Endometrial microvascular endothelial cells (primary cell): ENCODE data around the gene HIC2. TPM values are rescaled to one million over a fixed set of nuclear protein-coding genes. Genes with fewer than 3 reads are reported as not detected.
"Not testable (repeated sequence)": the region's sequence is repeated elsewhere in the genome, so short reads cannot be mapped to it uniquely, and the experiment has no call there.

Experiments used
- in situ Hi-C: cut with HindIII; loops from 2 replicates; pipeline ENCODE4 v1.10.0; 2017; ENCODE audit warnings: low sequenced_read_pairs, low pct_unique_long_range_greater_than_20kb; ENCODE audit errors: inconsistent ontology term
- total RNA-seq: library from RNA; depleted of rRNA; stranded (reverse); fragments of >200 nt; gene quantifications from one replicate; pipeline ENCODE4 v1.2.3, GENCODE V29; 2015; ENCODE audit errors: inconsistent ontology term

HIC2 gene
- total RNA-seq, 1 donor from 2014 or later, result 2.1 TPM

DNA sequence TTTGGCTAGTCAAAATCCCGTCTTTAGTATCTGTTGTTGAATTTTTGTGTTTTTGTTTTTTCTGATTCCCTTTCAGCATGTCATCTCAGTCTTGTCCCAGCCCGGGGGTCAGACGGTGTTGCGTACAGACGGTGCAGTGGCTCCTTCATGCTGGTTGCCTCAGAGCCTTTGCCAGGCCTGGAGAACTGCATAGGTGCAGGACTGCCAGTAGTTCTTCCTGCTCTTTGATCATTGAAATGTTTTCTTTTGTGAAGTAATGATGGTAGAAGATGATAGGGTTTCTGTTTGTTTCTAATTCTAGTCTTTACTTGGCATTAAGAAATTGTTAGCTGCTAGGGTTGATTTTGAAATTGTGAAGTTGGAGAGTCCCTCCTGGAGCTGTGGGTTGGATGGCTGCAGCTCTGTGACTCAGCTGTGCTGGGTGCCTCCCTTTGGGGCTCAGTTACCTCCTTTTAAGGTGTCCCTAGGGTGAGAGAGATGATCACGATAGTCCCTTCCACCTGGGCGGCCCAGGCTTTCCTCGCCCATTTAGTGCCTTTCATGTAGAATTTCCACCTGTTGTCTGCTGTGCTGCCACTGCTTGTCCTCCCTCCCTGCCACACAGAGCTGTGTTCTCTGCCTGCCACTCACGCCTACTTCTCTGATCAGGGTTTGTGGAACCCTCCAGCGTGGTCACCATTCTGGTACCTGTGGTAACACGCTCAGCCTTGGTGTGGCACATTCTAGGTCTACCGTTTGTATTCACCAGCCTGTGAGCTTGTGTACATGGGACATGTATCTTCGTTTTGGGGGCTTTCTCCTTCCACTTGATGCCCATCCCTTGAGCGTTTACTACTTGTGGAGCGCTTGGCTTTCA, 17.4 kb downstream of the HIC2 start:
- in situ Hi-C loops, result not testable (repeated sequence)

DNA sequence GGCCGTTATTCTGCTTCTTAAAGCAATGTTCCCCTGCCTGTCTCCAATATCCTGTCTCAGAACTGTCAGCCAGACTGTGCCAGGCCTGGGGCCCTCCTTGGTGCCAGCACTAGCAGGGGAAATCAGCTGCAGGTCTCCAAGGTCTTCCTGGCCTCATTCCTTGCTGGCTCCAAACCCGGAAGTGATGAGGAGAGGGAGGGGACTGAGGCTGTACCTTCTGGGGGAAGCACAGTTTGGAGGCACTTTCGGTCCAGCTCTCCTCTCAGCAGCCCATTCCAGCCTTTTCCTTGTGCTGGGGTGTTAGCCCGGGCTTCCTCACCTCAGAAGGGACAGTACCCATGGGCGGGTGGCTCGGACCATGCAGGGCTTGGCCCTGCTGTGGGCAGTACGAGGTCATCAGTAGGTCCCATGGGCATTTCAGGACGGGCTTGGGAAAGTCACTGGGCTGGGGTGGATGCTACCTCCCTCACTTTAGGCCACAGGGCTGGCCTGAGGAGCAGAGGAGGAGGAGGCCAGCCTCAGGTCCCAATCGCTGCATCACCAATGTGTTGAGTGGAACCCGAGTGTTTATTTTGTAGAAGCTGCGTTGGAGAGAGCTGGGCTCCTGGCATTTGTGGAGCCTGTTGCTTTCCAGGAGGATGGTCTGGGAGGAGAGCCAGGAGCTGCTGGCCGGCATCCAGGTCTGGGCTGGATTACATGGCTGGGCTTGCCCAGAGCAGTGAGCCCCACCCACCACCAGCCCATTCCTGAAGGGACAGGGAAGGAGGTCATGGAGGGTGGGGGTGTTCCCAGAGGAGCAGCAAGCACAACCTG, 19.0 kb downstream of the HIC2 start:
- in situ Hi-C loops, result not testable (repeated sequence)

DNA sequence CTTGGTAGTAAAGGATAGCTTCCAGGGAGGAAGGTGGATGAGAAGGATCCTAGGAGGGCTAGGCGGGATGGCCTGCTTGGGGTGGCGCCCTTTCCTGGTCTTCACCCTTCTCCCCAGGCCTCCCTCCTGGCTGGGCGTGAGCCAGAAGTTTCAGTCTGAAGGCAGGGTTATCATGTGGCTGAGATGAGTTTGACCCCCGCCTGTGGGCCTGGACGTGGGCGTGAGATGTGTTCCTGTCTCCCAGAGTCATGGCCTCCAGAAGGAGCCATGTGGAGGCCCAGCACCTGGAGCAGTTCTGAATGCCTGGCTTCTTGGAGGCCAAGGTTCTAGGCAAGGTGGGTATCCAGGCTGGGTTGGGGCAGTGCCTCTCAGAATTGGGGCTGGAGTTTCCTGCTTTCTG, 20.8 kb downstream of the HIC2 start:
- in situ Hi-C loops, result not testable (repeated sequence)

DNA sequence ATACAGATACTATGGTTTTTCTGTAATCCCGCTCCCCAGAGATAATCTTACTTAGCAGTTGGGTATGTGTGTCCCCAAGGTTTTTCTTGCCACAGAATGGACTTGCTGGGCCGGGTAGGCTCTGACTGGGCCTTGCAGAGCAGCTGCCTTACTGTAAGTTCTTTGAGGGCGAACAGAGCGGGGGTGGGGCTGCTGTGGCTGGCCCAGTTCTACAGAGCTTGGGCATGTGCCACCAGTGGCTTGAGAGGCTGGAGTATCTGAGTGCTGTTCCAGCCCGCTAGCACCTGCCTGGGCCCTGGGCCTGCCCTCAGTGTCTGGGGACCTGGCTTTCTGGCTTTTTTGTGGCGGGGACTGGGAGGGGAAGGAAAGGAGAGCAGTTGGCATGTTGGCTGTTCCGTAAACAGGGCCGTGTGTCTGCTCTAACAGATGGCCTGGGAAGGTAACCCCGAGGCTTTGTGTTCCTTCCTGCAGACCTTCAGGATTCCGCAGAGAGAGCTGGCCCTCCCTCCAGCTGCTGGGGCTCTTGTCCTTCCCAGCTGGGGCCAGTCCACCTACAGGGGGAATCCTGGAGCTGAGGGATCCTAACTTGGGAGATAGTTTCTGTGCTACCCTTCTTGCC, 23.0 kb downstream of the HIC2 start:
- in situ Hi-C loops, result not testable (repeated sequence)

DNA sequence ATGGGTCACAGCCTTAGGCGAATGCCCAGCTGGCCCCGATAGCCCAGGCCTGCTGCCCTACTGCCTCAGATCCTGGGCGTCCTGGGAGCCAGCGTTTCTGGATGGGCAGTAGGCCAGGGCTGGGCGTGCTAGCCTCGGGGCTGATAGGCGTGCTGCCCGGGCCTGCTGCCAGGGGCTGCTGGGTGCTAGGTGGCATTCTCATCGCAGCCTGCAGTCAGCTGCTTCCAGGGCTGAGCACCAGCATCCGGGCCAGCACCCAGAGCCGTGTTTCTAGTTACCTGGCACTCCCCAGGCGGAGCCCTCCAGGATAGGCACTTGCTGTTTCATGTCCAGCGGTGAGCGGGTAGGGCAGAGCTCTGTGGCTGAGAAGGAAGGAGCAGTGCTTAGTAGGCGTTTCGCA, 23.5 kb downstream of the HIC2 start:
- in situ Hi-C loops, result not testable (repeated sequence)

DNA sequence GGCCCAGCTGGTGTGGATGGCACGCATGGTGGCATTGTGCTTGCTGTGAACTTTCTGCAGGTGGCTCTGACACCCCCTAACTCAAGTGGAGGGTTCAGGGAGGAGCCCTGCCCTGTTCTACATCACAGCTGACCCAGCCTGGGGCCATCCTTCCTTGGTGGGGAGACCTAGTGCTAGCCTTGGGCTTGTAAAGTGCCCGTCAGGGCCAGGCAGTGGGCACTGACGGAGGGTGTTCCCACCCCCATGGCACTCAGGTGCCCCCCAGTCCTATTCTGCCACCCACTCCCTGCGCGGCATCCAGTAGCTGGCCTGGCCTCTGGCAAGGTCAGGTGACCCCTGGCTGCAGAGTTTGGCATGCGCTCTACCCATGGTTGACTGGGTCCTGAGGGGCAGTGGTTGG, 24.0 kb downstream of the HIC2 start:
- in situ Hi-C loops, result not testable (repeated sequence)

DNA sequence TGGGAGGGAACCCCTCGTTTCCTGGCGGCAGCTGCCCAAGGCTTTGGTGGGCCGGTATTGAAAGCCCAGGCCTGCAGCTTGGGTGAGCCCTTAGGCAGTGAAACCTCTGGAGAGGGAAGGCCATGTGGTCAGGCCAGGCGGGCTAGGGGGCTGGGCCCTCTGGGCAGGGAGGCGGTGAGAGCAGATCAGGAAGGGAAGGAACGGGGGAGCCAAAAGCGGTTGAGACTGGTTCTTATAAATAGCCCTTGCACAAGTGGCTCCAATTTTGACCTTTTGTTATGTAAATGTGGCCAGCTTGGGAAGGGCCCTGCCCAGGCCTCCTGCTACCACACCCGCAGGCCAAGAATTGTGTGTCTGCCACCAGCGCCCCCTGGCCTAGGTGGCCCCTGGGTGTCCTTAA, 25.0 kb downstream of the HIC2 start:
- in situ Hi-C loops, result not testable (repeated sequence)

DNA sequence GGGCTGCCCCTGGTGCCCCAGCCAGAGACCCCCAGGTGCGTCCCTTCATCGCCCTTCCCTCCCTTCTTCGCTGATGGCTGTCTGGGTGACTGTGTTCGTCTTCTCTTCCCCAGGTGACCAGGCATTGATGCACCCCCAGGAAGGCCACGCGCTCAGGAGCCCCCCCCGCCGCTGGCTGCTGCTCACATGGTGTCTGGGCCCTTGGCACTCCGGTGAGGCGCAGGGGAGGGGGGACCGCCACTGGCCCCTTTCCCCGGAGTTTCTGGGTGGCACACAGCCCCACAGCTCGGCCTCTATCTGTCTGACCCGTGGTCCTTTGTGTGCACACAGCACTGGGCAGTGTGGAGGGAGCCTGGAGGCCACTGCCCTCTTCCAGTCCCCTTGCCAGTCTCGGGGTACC, 25.5 kb downstream of the HIC2 start:
- in situ Hi-C loops, result not testable (repeated sequence)

DNA sequence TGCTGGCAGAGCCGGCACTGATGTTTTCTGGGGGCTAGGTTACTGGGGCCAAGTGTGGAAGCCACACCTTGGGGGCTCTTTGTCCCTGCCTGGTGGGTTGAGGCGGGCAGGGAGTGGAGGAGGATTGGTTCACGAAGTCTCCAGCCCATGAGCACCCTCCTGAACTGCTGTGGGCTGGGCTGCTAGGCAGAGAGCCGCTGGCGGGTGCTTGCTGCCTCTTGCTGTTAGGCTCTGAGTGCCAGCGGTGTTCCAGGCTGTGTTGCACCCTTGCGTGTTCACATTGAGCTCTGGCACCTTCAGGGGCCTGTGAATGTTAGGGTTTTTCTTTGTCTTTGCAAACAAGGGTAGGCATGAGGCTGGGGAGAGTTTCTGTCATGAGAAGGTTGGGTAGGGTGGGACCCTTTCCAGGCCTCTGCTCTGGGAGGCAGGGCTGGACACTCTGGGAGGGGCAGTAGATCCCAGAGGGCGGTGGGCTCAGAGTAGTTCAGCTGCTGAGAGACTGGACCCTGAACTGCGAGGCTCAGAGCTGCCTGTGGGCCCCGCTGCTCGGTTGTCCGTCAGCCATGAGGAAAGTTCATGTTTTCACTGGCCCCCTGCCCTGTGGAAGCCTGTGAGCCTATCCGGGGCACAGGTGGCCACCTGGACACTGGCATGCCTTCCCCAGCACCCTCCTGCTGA, 26.0 kb downstream of the HIC2 start:
- in situ Hi-C loops, result no loop called here

DNA sequence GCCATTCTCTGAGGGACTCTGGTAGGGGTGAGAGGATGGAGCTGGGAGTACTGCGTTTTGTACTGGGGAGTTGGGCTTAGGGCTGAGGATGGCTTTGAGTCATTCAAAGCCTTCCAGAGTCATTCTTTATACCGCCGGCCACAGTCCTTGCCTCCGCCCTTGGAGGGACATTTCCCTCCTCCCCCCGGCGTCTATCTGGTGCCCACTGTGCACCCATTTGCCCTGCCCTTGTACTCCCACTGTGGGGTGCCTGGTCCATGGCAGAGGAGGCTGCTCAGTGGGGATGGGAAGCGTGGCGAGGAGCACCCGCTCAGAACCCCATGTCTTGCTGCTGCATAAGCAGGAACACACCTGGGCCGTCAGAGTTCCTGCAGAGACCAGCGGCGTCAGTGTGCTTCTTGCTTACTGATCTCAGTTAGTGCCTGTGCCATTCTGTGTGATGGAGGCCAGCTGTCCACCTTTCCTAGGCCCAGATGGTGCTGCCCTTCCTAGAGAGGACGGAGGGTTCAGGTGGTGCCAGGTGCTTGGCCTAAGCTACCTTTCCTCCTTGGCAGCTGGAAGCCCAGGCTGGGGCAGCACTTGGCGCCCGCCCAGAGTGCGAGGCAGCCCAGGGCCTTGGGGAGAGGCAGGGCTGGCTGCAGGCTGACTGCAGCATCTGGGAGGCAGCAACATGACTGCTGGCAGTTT, 26.7 kb downstream of the HIC2 start:
- in situ Hi-C loops, result no loop called here

DNA sequence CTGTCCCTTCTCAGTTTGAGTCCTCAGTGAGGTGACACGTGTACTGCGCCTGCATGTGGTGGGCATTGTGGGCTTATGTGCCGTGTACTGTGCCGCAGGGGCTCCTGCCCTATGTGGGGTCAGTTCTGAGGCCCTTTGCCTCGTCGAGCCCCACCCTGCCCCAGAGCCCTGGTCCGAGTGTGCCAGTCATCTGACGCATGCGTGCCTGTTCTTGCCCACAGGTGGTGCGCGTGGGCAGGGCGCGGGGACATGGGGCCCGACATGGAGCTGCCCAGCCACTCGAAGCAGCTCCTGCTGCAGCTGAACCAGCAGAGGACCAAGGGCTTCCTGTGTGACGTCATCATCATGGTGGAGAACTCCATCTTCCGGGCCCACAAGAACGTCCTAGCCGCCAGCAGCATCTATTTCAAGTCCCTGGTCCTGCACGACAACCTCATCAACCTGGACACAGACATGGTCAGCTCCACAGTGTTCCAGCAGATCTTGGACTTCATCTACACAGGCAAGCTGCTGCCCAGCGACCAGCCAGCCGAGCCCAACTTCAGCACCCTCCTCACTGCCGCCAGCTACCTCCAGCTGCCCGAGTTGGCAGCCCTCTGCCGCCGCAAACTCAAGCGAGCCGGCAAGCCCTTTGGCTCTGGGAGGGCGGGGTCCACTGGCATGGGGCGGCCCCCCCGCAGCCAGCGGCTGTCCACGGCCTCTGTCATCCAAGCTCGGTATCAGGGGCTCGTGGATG, 27.7 kb downstream of the HIC2 start:
- in situ Hi-C loops, result no loop called here

DNA sequence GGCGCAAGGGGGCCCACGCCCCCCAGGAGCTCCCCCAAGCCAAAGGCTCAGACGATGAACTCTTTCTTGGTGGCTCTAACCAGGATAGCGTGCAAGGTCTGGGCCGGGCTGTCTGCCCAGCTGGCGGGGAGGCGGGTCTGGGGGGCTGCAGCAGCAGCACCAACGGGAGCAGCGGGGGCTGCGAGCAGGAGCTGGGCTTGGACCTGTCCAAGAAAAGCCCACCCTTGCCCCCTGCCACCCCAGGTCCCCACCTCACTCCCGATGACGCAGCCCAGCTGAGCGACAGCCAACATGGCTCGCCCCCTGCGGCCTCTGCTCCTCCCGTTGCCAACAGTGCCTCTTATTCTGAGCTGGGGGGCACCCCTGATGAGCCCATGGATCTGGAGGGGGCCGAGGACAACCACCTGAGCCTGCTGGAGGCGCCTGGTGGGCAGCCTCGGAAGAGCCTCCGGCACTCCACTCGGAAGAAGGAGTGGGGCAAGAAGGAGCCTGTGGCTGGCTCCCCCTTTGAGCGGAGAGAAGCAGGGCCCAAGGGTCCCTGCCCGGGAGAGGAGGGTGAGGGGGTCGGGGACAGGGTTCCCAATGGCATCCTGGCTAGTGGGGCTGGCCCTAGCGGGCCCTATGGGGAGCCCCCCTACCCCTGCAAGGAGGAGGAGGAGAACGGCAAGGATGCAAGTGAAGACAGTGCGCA, 28.4 kb downstream of the HIC2 start:
- in situ Hi-C loops, result no loop called here

DNA sequence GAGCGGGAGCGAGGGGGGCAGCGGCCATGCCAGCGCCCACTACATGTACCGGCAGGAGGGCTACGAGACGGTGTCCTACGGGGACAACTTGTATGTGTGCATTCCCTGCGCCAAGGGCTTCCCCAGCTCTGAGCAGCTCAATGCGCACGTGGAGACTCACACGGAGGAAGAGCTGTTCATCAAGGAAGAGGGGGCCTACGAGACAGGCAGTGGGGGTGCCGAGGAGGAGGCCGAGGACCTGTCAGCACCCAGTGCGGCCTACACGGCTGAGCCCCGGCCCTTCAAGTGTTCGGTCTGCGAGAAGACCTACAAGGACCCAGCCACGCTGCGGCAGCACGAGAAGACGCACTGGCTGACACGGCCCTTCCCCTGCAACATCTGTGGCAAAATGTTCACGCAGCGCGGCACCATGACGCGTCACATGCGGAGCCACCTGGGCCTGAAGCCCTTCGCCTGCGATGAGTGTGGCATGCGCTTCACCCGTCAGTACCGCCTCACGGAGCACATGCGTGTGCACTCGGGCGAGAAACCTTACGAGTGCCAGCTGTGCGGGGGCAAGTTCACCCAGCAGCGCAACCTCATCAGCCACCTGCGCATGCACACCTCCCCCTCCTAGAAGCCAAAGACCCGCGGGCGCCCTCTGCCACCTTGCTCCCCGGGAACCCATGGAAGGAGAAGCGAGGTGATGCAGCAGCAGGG, 29.1 kb downstream of the HIC2 start:
- in situ Hi-C loops, result no loop called here

DNA sequence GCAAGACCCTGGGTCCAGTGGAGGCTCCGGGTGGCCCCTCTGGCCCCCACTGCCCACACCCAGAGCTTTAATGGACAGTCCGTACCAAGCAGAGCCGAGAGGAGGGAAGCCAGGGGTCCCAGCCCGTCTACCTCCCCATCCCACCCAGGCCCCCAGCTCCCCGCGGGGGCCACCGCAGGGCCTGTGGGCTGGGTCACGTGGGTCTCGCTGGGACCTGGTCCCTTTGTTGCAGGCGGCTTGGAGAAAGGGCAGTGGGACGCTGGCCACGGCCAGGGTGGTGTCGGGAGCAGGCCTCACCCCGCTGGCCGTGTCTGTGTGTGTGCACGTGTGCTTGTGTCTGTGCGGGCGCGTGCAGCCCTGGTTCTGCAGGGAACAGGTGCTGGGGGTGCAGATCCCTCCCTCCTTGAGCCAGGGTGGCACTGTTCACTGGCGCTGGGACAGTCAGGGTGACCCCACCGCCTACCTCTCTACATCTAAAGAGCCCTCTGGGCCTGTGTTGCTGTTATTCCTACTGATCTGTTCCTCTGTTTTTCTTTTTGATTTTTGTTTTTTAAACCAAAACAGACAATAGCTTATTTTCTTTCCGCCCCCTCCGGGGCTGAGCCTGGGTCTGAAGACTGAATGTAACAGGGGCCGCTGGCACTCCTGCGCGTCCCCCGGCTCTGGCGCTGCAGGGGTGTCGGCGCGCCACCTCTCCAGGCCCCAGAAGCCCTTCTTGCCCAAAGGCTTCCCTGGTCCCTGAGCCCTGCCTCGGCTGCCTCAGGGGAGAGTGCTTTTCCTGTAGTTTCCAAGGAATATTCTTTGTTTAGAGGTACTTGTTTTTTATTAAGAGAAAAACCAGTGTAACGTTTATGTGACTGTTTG, 29.9 kb downstream of the HIC2 start:
- in situ Hi-C loops, result no loop called here

DNA sequence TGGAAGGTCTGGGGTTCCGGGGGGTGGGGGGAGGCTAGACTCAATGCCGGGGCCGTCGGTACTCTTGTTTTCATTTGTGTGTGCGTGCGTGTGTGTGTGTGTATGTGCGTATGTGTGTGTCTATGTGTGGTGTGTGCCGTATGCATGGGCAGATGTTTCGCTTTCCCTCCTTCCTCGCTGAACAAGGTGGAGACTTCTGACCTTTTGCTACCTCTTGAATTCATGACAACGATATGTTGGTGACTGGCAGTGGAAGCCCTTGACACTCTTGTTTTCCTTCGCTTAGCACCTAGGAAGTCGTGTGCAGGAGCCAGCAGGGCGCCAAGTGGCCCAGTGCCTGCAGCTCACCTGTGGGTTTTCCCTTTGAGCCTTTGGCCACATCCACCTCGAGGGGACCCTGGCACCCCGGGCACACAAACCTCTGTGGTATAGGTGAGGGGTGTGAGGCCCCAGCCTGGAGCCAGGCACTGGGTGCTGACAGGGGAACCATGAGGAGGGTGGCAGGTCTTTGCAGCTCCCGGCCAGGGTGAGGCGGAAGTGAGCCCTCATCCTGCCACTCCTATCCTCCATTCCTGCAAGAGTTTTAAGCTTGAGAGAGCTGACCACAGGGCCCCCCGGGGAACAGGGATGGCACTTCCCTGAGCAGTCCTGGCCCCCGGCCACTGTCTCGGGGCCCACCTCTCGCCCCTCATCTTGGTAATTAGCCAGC, 30.7 kb downstream of the HIC2 start:
- in situ Hi-C loops, result no loop called here
